IMR-90 (cell line): ENCODE measurements around the gene ASNSD1. TPM values are rescaled to one million over a fixed set of nuclear protein-coding genes. Genes with fewer than 3 reads are reported as not detected.

ENCODE experiments used
- ATAC-seq: fragments of 200-7000 bp; cut with Tn5 transposase; 2 replicates; pipeline ENCODE4 v1.9.1; 2020; ENCODE audit warnings: low read depth, mild to moderate bottlenecking, moderate library complexity
- BruUV-seq: library from RNA; stranded (reverse); fragments of 400-500 nt; replicated peaks from 2 replicates; lab custom pipeline; 2021; lab: Mats Ljungman, UMichigan
- CTCF ChIA-PET: fragments of 300-600 bp; formaldehyde crosslinking; extraction: SDS; loops from one replicate; lab custom pipeline; 2021; ENCODE audit warnings: antibody characterized with exemption; lab: Yijun Ruan, JAX
- POLR2A ChIA-PET: fragments of 300-600 bp; sonication (Branson Sonifier 250); formaldehyde crosslinking; loops from one replicate; lab custom pipeline; 2022; ENCODE audit warnings: antibody characterized with exemption; ENCODE audit not compliant: unreplicated experiment; lab: Charles Lee
- DNase-seq: peaks from one replicate; pipeline ENCODE4 v3.0.0; 2013
- H2AFZ ChIP-seq: replicated peaks from 2 replicates; pipeline ENCODE3; 2013; ENCODE audit warnings: low read length, mild to moderate bottlenecking; ENCODE audit not compliant: poor library complexity
- H2AK5ac ChIP-seq: 2 replicates; pipeline ENCODE4 v1.6.1; 2013; ENCODE audit warnings: low read depth, low read length, inconsistent platforms
- H2AK9ac ChIP-seq: replicated peaks from 2 replicates; pipeline ENCODE3; 2013; ENCODE audit warnings: mild to moderate bottlenecking, low read depth, low read length, moderate library complexity; ENCODE audit not compliant: poor library complexity
- H2BK120ac ChIP-seq: 2 replicates; pipeline ENCODE4 v1.6.1; 2013; ENCODE audit warnings: low read depth, low read length, inconsistent platforms
- H2BK15ac ChIP-seq: 3 replicates; pipeline ENCODE4 v1.6.1; 2013; ENCODE audit warnings: low read depth, low read length, inconsistent platforms
- H2BK20ac ChIP-seq: 2 replicates; pipeline ENCODE4 v1.6.1; 2013; ENCODE audit warnings: low read depth, mild to moderate bottlenecking, inconsistent platforms, low read length, moderate library complexity
- H2BK5ac ChIP-seq: 2 replicates; pipeline ENCODE4 v1.6.1; 2013; ENCODE audit warnings: mild to moderate bottlenecking, low read depth, low read length, inconsistent platforms; ENCODE audit not compliant: poor library complexity, severe bottlenecking
- H3K14ac ChIP-seq: replicated peaks from 2 replicates; pipeline ENCODE4 v1.6.1; 2013; ENCODE audit warnings: low read depth, low read length, inconsistent platforms
- H3K18ac ChIP-seq: 2 replicates; pipeline ENCODE4 v1.6.1; 2013; ENCODE audit warnings: low read depth, low read length, control low read depth
- H3K23ac ChIP-seq: 2 replicates; pipeline ENCODE4 v1.6.1; 2013; ENCODE audit warnings: low read depth, low read length, inconsistent platforms
- H3K27ac ChIP-seq: 2 replicates; pipeline ENCODE4 v1.5.1; 2013; ENCODE audit warnings: mild to moderate bottlenecking, control low read depth, low read length; ENCODE audit not compliant: insufficient read depth
- H3K27me3 ChIP-seq: 2 replicates; pipeline ENCODE4 v1.6.1; 2013; ENCODE audit warnings: low read length; ENCODE audit not compliant: control insufficient read depth, insufficient read depth
- H3K36me3 ChIP-seq: 2 replicates; pipeline ENCODE4 v1.6.1; 2013; ENCODE audit warnings: low read length, mixed read lengths; ENCODE audit not compliant: control insufficient read depth, insufficient read depth
- H3K4ac ChIP-seq: 2 replicates; pipeline ENCODE4 v1.6.1; 2013; ENCODE audit warnings: low read depth, low read length, inconsistent platforms
- H3K4me1 ChIP-seq: 2 replicates; pipeline ENCODE4 v1.6.1; 2013; ENCODE audit warnings: low read length, mixed read lengths; ENCODE audit not compliant: control insufficient read depth, insufficient read depth
- H3K4me2 ChIP-seq: 2 replicates; pipeline ENCODE4 v1.6.1; 2013; ENCODE audit warnings: low read depth, mild to moderate bottlenecking, control low read depth, low read length, moderate library complexity
- H3K4me3 ChIP-seq: 2 replicates; pipeline ENCODE4 v1.5.1; 2013; ENCODE audit warnings: low read depth, mild to moderate bottlenecking, control low read depth, low read length, moderate library complexity; ENCODE audit not compliant: insufficient read depth
- H3K56ac ChIP-seq: 2 replicates; pipeline ENCODE4 v1.6.1; 2013; ENCODE audit warnings: low read length, inconsistent platforms; ENCODE audit not compliant: insufficient read depth; ENCODE audit errors: extremely low read depth
- H3K79me1 ChIP-seq, 2 experiments: 2 replicates each; pipeline ENCODE4 v1.6.1; 2013; ENCODE audit warnings: low read length in 2 of 2, inconsistent platforms in 1 of 2, low read depth in 1 of 2
- H3K9ac ChIP-seq: 2 replicates; pipeline ENCODE4 v1.6.1; 2013; ENCODE audit warnings: low read depth, low read length, control low read depth
- H3K9me1 ChIP-seq: 2 replicates; pipeline ENCODE4 v1.6.1; 2013; ENCODE audit warnings: low read length, inconsistent platforms; ENCODE audit not compliant: insufficient read depth
- H3K9me3 ChIP-seq: 2 replicates; pipeline ENCODE4 v1.6.1; 2013; ENCODE audit warnings: low read length; ENCODE audit not compliant: control insufficient read depth, insufficient read depth
- H4K20me1 ChIP-seq: 2 replicates; pipeline ENCODE4 v1.6.1; 2013; ENCODE audit warnings: low read length, inconsistent platforms; ENCODE audit not compliant: insufficient read depth
- H4K5ac ChIP-seq: 2 replicates; pipeline ENCODE4 v1.6.1; 2013; ENCODE audit warnings: mild to moderate bottlenecking, low read depth, low read length, control low read depth
- H4K8ac ChIP-seq, 2 experiments: 2 replicates each; pipeline ENCODE4 v1.6.1; 2013; ENCODE audit warnings: low read depth in 2 of 2, low read length in 2 of 2, control low read depth in 1 of 2, inconsistent platforms in 1 of 2
- H4K91ac ChIP-seq: 2 replicates; pipeline ENCODE4 v1.6.1; 2013; ENCODE audit warnings: low read depth, low read length, inconsistent platforms; ENCODE audit not compliant: insufficient read depth
- BHLHE40 ChIP-seq: fragments of 150-350 bp; IDR thresholded peaks from 2 replicates; pipeline ENCODE4 v1.6.1; 2016; ENCODE audit warnings: mild to moderate bottlenecking, low read depth, low read length
- CEBPB ChIP-seq: IDR thresholded peaks from 2 replicates; pipeline ENCODE4 v1.6.1; 2012; ENCODE audit warnings: low read depth, low read length, improper control_type of control experiment
- CHD1 ChIP-seq: IDR thresholded peaks from 2 replicates; pipeline ENCODE4 v1.6.1; 2012; ENCODE audit warnings: low read depth, low read length, improper control_type of control experiment
- FOS ChIP-seq: fragments of 150-350 bp; IDR thresholded peaks from 2 replicates; pipeline ENCODE4 v1.6.1; 2016; ENCODE audit warnings: low read depth, low read length
- MAFK ChIP-seq: IDR thresholded peaks from 2 replicates; pipeline ENCODE4 v1.6.1; 2012; ENCODE audit warnings: low read depth, low read length, improper control_type of control experiment
- MAZ ChIP-seq: IDR thresholded peaks from 2 replicates; pipeline ENCODE4 v1.6.1; 2012; ENCODE audit warnings: low read depth, mild to moderate bottlenecking, low read length, improper control_type of control experiment, moderate library complexity, borderline replicate concordance
- MXI1 ChIP-seq: IDR thresholded peaks from 2 replicates; pipeline ENCODE4 v1.6.1; 2012; ENCODE audit warnings: low read depth, mild to moderate bottlenecking, low read length, moderate library complexity, borderline replicate concordance
- NFE2L2 ChIP-seq: fragments of 150-350 bp; IDR thresholded peaks from 2 replicates; pipeline ENCODE4 v1.6.1; 2016; ENCODE audit warnings: low read depth, mild to moderate bottlenecking, low read length
- POLR2A ChIP-seq: IDR thresholded peaks from 2 replicates; pipeline ENCODE4 v1.6.1; 2012; ENCODE audit warnings: mild to moderate bottlenecking, low read depth, low read length
- RAD21 ChIP-seq: IDR thresholded peaks from 2 replicates; pipeline ENCODE4 v1.6.1; 2012; ENCODE audit warnings: low read length, improper control_type of control experiment
- RCOR1 ChIP-seq: IDR thresholded peaks from 2 replicates; pipeline ENCODE4 v1.6.1; 2012; ENCODE audit warnings: mild to moderate bottlenecking, low read length, improper control_type of control experiment; ENCODE audit not compliant: insufficient replicate concordance
- RFX5 ChIP-seq: IDR thresholded peaks from 2 replicates; pipeline ENCODE4 v1.8.0; 2012; ENCODE audit warnings: low read depth, mild to moderate bottlenecking, low read length, moderate library complexity
- SMC3 ChIP-seq: fragments of 150-350 bp; IDR thresholded peaks from 2 replicates; pipeline ENCODE4 v1.6.1; 2016; ENCODE audit warnings: low read depth, mild to moderate bottlenecking, antibody characterized with exemption, low read length, moderate library complexity
- WGBS, 2 experiments: methylation state at CpG; one replicate each; pipeline versions ENCODE4 v1.1.5 to v1.1.7; 2013; ENCODE audit warnings: missing lambda C conversion rate in 2 of 2; ENCODE audit not compliant: insufficient read length in 1 of 2; ENCODE audit errors: extremely low coverage in 2 of 2; 5-methylcytosine and 5-hydroxymethylcytosine counted together
- dilution Hi-C: fragments of 300-500 bp; cut with HindIII; formaldehyde crosslinking; loops from one replicate; pipeline ENCODE4 v1.14.3; 2018; ENCODE audit warnings: low sequenced_read_pairs; ENCODE audit not compliant: unreplicated experiment
- in situ Hi-C: fragments of 300-500 bp; cut with MboI; formaldehyde crosslinking; loops from 3 replicates; pipeline ENCODE4 v1.14.3; 2019; ENCODE audit warnings: low sequenced_read_pairs, inconsistent platforms, mixed read lengths
- intact Hi-C: fragments of 100-400 bp; cut with micrococcal nuclease; formaldehyde crosslinking; loops from 2 replicates; pipeline ENCODE4 v1.10.0; 2022
- polyA plus RNA-seq, 3 experiments: library from polyadenylated mRNA; depleted of rRNA; stranded (reverse); fragments of >200 nt; gene quantifications; 2 replicates each; pipeline ENCODE4 v1.2.3, GENCODE V29; 2012; ENCODE audit warnings: low replicate concordance in 1 of 3
- total RNA-seq: library from RNA; depleted of rRNA; stranded (reverse); fragments of >200 nt; gene quantifications from 2 replicates; pipeline ENCODE4 v1.2.3, GENCODE V29; 2012
- TF ChIP-seq, protein P1 (sequence below): conservative IDR thresholded peaks from 2 replicates; pipeline ENCODE4 v1.5.1; 2012; ENCODE audit warnings: mild to moderate bottlenecking, low read depth, low read length, improper control_type of control experiment
- TF ChIP-seq, protein P2 (sequence below): fragments of 150-350 bp; IDR thresholded peaks from 2 replicates; pipeline ENCODE4 v1.6.1; 2016; ENCODE audit warnings: low read depth, mild to moderate bottlenecking, low read length, moderate library complexity, borderline replicate concordance
- TF ChIP-seq, protein P3 (sequence below): fragments of 150-350 bp; IDR thresholded peaks from 2 replicates; pipeline ENCODE4 v1.6.1; 2017; ENCODE audit warnings: mild to moderate bottlenecking, antibody characterized with exemption, low read length, low read depth

The ASNSD1 gene
- total and polyA plus RNA-seq, 2 of the 4 experiments (the other 2 are of a cell fraction), result 29.1 to 35.7 TPM

DNA sequence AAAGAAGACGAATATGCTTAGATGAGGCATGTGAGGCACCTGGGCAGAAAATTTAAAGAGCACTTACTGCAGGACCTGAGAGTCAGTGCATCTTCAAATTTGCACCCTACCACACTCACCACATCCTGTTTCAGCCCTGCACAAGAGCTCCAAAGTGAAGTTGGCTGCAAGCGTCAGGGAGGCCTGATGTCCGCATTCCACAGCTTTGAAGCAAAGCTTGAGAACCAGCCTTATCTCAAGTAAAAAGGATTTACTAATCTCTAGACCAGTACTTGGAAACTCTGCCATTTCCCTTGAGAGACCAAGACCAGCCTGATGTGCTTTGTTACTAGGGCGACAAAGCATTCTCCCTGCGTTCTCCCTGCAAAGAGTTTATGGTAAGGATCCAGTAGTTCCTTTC is 3.4 kb upstream of the ASNSD1 start:
- intact Hi-C loops, result loop anchor here (5.0 kb wide), 1 partner anchor 76 kb away; the partner anchor contains the start of gene SLC40A1
- H3K79me1 ChIP-seq, result peaks cover 9 to 16% of the 10 kb centered on the region in 2 experiments; a peak in 3 of 4 replicates
- no peak overlapping the region for H3K23ac ChIP-seq

More for the DNA sequence above, 3.4 kb upstream of the ASNSD1 start:
- in situ Hi-C loops, result no loop called here
- H3K9ac ChIP-seq, result no peak overlapping the region
- H2BK20ac ChIP-seq, result no peak overlapping the region
- H3K56ac ChIP-seq, result no peak overlapping the region
- no peak overlapping the region for H2BK5ac ChIP-seq
- H3K27me3 ChIP-seq, result no peaks in the 10 kb centered on the region; the same call in 1 of the 2 replicates
- no TSS peak for BruUV-seq
- H3K4ac ChIP-seq, result no peak overlapping the region
- no peak overlapping the region for H3K18ac ChIP-seq
- ATAC-seq, result no peak
- H3K4me3 ChIP-seq, result no peak overlapping the region
- no peak overlapping the region for H2AFZ ChIP-seq
- no peaks in the 10 kb centered on the region for H3K9me3 ChIP-seq
- H3K9me1 ChIP-seq, result peaks cover 2% of the 10 kb centered on the region; the same call in 1 of the 2 replicates
- H4K20me1 ChIP-seq, result no peaks in the 10 kb centered on the region
- peak; percentile 74 for DNase-seq
- dilution Hi-C loops, result no loop called here
- H2AK9ac ChIP-seq, result no peak overlapping the region
- no peak overlapping the region for H2BK15ac ChIP-seq
- TF ChIP-seq RCOR1, result no peak
- no peak for TF ChIP-seq MAFK
- no peak for TF ChIP-seq CEBPB
- TF ChIP-seq RFX5, result no peak
- TF ChIP-seq RAD21, result no peak
- TF ChIP-seq SMC3, result no peak
- no peak for TF ChIP-seq NFE2L2
- TF ChIP-seq, protein P1, sequence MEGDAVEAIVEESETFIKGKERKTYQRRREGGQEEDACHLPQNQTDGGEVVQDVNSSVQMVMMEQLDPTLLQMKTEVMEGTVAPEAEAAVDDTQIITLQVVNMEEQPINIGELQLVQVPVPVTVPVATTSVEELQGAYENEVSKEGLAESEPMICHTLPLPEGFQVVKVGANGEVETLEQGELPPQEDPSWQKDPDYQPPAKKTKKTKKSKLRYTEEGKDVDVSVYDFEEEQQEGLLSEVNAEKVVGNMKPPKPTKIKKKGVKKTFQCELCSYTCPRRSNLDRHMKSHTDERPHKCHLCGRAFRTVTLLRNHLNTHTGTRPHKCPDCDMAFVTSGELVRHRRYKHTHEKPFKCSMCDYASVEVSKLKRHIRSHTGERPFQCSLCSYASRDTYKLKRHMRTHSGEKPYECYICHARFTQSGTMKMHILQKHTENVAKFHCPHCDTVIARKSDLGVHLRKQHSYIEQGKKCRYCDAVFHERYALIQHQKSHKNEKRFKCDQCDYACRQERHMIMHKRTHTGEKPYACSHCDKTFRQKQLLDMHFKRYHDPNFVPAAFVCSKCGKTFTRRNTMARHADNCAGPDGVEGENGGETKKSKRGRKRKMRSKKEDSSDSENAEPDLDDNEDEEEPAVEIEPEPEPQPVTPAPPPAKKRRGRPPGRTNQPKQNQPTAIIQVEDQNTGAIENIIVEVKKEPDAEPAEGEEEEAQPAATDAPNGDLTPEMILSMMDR, result no peak
- TF ChIP-seq BHLHE40, result no peak
- TF ChIP-seq FOS, result no peak
- no peak for TF ChIP-seq CHD1
- TF ChIP-seq, protein P2, sequence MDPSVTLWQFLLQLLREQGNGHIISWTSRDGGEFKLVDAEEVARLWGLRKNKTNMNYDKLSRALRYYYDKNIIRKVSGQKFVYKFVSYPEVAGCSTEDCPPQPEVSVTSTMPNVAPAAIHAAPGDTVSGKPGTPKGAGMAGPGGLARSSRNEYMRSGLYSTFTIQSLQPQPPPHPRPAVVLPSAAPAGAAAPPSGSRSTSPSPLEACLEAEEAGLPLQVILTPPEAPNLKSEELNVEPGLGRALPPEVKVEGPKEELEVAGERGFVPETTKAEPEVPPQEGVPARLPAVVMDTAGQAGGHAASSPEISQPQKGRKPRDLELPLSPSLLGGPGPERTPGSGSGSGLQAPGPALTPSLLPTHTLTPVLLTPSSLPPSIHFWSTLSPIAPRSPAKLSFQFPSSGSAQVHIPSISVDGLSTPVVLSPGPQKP, result no peak
- no peak for TF ChIP-seq MXI1
- TF ChIP-seq, protein P3, sequence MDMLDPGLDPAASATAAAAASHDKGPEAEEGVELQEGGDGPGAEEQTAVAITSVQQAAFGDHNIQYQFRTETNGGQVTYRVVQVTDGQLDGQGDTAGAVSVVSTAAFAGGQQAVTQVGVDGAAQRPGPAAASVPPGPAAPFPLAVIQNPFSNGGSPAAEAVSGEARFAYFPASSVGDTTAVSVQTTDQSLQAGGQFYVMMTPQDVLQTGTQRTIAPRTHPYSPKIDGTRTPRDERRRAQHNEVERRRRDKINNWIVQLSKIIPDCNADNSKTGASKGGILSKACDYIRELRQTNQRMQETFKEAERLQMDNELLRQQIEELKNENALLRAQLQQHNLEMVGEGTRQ, result no peak
- no peak for TF ChIP-seq POLR2A
- TF ChIP-seq MAZ, result no peak
- 0 out of 4 replicates have a peak overlapping the region, but pooled peaks of 1 of the 2 experiments have one; percentile 17 for H4K8ac ChIP-seq
- no peak overlapping the region for H4K91ac ChIP-seq
- no peaks in the 10 kb centered on the region for H3K36me3 ChIP-seq
- ChIA-PET POLR2A (no interaction called here), CTCF (no interaction called here)
- no peak overlapping the region for H2AK5ac ChIP-seq
- H4K5ac ChIP-seq, result no peak overlapping the region
- no peak overlapping the region for H3K14ac ChIP-seq
- no peak overlapping the region for H3K27ac ChIP-seq
- no peak overlapping the region for H3K4me2 ChIP-seq
- WGBS, 2 experiments, result 100% methylated on average over 1 of the region's 5 CpGs; no CpG with 5 or more reads in 1 of the 2 experiments
- H3K4me1 ChIP-seq, result peaks cover 4% of the 10 kb centered on the region; the same call in 1 of the 2 replicates
- no peak overlapping the region for H2BK120ac ChIP-seq
